ENCODE measurements around the gene LRP2. TPM values are rescaled to one million over a fixed set of nuclear protein-coding genes. Genes with fewer than 3 reads are reported as not detected.

LRP2 gene
- total and polyA plus RNA-seq, 8 donors, result under 0.01 to 0.92 (median 0.28) TPM; not detected in 3

GRCh38 chr2:169363560-169364150 is 1.3 kb upstream of the LRP2 start:
- intact Hi-C loops (cut with DNase I; ENCODE audit: low total_unique reads), result no loop called here
- TF ChIP-seq POLR2AphosphoS5 (IDR thresholded peaks at IDR 0.05) (no peak), POLR2A (IDR thresholded peaks at IDR 0.05) (no peak), EP300 (IDR thresholded peaks at IDR 0.05) (no peak)
- TF ChIP-seq, protein P1, sequence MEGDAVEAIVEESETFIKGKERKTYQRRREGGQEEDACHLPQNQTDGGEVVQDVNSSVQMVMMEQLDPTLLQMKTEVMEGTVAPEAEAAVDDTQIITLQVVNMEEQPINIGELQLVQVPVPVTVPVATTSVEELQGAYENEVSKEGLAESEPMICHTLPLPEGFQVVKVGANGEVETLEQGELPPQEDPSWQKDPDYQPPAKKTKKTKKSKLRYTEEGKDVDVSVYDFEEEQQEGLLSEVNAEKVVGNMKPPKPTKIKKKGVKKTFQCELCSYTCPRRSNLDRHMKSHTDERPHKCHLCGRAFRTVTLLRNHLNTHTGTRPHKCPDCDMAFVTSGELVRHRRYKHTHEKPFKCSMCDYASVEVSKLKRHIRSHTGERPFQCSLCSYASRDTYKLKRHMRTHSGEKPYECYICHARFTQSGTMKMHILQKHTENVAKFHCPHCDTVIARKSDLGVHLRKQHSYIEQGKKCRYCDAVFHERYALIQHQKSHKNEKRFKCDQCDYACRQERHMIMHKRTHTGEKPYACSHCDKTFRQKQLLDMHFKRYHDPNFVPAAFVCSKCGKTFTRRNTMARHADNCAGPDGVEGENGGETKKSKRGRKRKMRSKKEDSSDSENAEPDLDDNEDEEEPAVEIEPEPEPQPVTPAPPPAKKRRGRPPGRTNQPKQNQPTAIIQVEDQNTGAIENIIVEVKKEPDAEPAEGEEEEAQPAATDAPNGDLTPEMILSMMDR (IDR thresholded peaks at IDR 0.05), result no peak
- 1 to 2% (median 1%) methylated on average over 20 to 26 of the region's 26 CpGs for WGBS, 5 donors
- H3K27ac ChIP-seq, result no peak overlapping the region
- H3K4me1 ChIP-seq, result peaks cover 37 to 45% (median 44%) of the 10 kb centered on the region in 4 donors
- no peaks in the 10 kb centered on the region for H3K9me3 ChIP-seq
- DNase-seq, result peak in 1 of 2 donors; percentile 68
- peak overlapping the region; percentile 45 to 74 (median 60) for H3K4me3 ChIP-seq
- H3K36me3 ChIP-seq, result no peaks in the 10 kb centered on the region
- peaks cover 0 to 61% (median 39%) of the 10 kb centered on the region in 3 donors for H3K27me3 ChIP-seq

- peaks cover 37 to 45% (median 44%) of the 10 kb centered on the region in 4 donors for H3K4me1 ChIP-seq
- intact Hi-C loops (cut with DNase I; ENCODE audit: low total_unique reads), result no loop called here
- DNase-seq, result peak in 1 of 2 donors; percentile 5
- 2 to 3% (median 3%) methylated on average over 24 of the region's 24 CpGs for WGBS, 5 donors
- no peak overlapping the region for H3K27ac ChIP-seq
- no peaks in the 10 kb centered on the region for H3K36me3 ChIP-seq
- peak overlapping the region; percentile 45 to 74 (median 60) for H3K4me3 ChIP-seq
- TF ChIP-seq POLR2A (IDR thresholded peaks at IDR 0.05) (no peak), POLR2AphosphoS5 (IDR thresholded peaks at IDR 0.05) (no peak), EP300 (IDR thresholded peaks at IDR 0.05) (no peak)
- TF ChIP-seq, protein P1 (IDR thresholded peaks at IDR 0.05), result no peak
- H3K27me3 ChIP-seq, result peaks cover 0 to 62% (median 39%) of the 10 kb centered on the region in 3 donors
- H3K9me3 ChIP-seq, result no peaks in the 10 kb centered on the region
These were observed 693 bp upstream of the LRP2 start for GRCh38 chr2:169362894-169363559.

GRCh38 chr2:169361706-169362117 is 622 bp downstream of the LRP2 start:
- Histone ChIP-seq H3K27me3 (peaks cover 0 to 69% (median 39%) of the 10 kb centered on the region in 3 donors), H3K36me3 (no peaks in the 10 kb centered on the region), H3K27ac (no peak overlapping the region), H3K4me3 (peak overlapping the region; percentile 45 to 74 (median 60)), H3K4me1 (peaks cover 37 to 45% (median 44%) of the 10 kb centered on the region in 4 donors), H3K9me3 (no peaks in the 10 kb centered on the region)
- TF ChIP-seq, protein P1 (IDR thresholded peaks at IDR 0.05), result no peak
- TF ChIP-seq POLR2AphosphoS5 (IDR thresholded peaks at IDR 0.05) (no peak), EP300 (IDR thresholded peaks at IDR 0.05) (no peak), POLR2A (IDR thresholded peaks at IDR 0.05) (no peak)
- WGBS, 5 donors, result 0 to 1% (median 0%) methylated on average over 6 to 32 of the region's 32 CpGs
- DNase-seq, result peak in 1 of 2 donors; percentile 69
- intact Hi-C loops (cut with DNase I; ENCODE audit: low total_unique reads), result no loop called here

GRCh38 chr2:169360984-169361705 is 1.2 kb downstream of the LRP2 start:
- peaks cover 37 to 45% (median 44%) of the 10 kb centered on the region in 4 donors for H3K4me1 ChIP-seq
- H3K4me3 ChIP-seq, result peak overlapping the region; percentile 45 to 74 (median 60)
- H3K36me3 ChIP-seq, result no peaks in the 10 kb centered on the region
- peak in 1 of 2 donors; percentile 28 for DNase-seq
- no peaks in the 10 kb centered on the region for H3K9me3 ChIP-seq
- no peak overlapping the region for H3K27ac ChIP-seq
- intact Hi-C loops (cut with DNase I; ENCODE audit: low total_unique reads), result no loop called here
- TF ChIP-seq POLR2A (IDR thresholded peaks at IDR 0.05), result no peak
- no peak for TF ChIP-seq EP300 (IDR thresholded peaks at IDR 0.05)
- TF ChIP-seq, protein P1 (IDR thresholded peaks at IDR 0.05), result no peak
- no peak for TF ChIP-seq POLR2AphosphoS5 (IDR thresholded peaks at IDR 0.05)
- WGBS, 5 donors, result 12 to 24% (median 16%) methylated on average over 20 of the region's 20 CpGs
- H3K27me3 ChIP-seq, result peaks cover 0 to 69% (median 39%) of the 10 kb centered on the region in 3 donors

Data from stomach (tissue), 9 donors.